Stimulated activated CD4-positive, alpha-beta T cell treated with anti-CD3 and anti-CD28 coated beads, Interleukin-1b, Interleukin-23, amount 100 ng/mL, for 1 hour (primary cell): ENCODE measurements around the gene CERK.
A peak's percentile ranks its signal among the peaks of the same experiment; 100 is the strongest.

Experiments
- DNase-seq, 2 donors: peaks; one replicate each; pipeline ENCODE4 v3.0.0-alpha.2; 2020; ENCODE audit warnings: low read depth in 2 of 2

Gene CERK

GRCh38 chr22:46678003-46678657, 59.9 kb downstream of the CERK start:
- DNase-seq: no peak

GRCh38 chr22:46677323-46678002, 60.6 kb downstream of the CERK start:
- no peak for DNase-seq

- DNase-seq: no peak
These were observed 61.2 kb downstream of the CERK start for GRCh38 chr22:46676881-46677280.

DNA sequence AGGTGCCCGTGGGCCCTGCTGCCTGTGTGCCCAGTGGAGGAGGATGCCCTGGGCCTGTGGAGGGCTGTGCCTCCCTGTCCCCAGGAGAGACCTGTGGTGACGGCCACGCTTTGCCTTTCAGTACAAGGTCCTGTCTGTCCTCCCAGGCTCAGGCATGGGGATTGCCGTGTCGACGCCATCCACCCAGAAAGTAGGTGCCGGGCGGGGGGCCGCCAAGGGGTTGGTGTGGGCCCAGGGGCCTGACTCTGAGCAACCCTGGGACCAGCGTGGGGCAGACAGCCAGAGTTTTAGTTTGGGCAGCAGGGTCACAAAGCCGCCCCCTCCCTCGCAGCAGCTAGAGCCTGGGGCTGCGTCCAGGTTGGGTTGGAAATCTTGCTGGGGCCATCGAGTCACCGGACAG, 61.6 kb downstream of the CERK start:
- DNase-seq: no peak

DNA sequence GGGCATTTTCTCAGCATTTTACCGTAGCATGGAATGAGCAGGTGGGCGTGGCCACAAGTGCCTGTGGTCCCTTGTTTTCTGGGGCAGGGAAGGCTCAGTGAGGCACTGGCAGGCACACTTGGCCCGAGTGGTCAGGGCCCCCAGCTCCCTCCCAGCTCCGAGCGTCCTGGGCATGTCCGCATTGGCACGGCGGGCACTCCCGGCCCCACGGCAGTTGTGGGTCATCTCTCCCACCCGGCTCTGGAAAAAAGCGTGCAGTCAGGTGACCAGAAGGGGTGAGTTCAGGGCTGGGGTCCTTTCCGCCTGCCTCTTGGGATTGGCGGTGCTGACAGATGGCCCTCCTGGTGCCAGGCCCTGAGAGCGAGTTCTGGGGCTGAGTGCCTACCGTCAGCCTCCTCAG, 62.1 kb downstream of the CERK start:
- no peak for DNase-seq

GRCh38 chr22:46675479-46675878, 62.6 kb downstream of the CERK start:
- DNase-seq: no peak

- DNase-seq: no peak
These were observed 63.1 kb downstream of the CERK start for GRCh38 chr22:46674906-46675305.

- peak; percentile 72 to 88 for DNase-seq
These were observed 63.7 kb downstream of the CERK start for GRCh38 chr22:46674367-46674781.

- no peak for DNase-seq
These were observed 64.3 kb downstream of the CERK start for GRCh38 chr22:46673662-46674236.

- DNase-seq: no peak
These were observed 64.8 kb downstream of the CERK start for GRCh38 chr22:46673205-46673604.

DNA sequence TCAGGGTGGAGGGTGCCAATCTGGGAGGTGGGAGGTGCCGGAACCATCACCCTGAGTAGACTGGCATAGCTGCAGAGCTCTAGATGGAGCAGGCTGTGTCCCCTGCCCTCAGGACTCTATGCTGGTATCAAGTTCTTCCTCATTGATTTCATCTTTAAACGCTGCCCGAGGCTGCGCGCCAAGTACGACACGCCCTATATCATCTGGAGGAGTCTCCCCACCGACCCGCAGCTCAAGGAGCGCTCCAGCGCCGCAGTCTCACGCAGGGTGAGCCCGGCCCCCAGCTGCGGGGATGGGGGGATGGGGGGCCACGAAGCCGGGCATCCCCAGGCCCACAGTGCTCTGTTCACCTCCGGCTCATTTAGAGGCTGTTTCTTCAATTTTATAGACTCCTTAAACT, 65.3 kb downstream of the CERK start:
- no peak for DNase-seq

GRCh38 chr22:46671824-46672432, 66.1 kb downstream of the CERK start:
- no peak for DNase-seq

DNA sequence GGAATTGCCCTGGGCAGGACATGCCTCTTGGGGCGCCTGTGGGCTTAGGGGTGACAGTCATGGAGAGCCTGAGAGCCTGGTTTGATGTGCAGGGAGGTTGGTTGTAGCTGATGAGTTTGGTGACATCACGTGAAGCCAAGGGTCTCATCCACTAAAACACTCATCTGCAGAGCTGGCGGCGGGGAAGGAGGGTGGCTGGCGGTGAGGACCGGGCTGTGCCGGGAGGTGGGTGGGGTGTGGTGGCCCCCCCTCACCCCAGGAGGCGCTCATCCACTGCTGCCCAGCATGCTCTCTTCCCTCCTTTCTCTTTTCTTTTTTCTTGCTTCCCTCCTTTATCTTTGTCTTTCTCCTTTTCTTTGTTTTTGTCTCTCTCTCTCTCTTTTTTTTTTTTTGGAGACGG, 68.9 kb downstream of the CERK start:
- DNase-seq: no peak

DNA sequence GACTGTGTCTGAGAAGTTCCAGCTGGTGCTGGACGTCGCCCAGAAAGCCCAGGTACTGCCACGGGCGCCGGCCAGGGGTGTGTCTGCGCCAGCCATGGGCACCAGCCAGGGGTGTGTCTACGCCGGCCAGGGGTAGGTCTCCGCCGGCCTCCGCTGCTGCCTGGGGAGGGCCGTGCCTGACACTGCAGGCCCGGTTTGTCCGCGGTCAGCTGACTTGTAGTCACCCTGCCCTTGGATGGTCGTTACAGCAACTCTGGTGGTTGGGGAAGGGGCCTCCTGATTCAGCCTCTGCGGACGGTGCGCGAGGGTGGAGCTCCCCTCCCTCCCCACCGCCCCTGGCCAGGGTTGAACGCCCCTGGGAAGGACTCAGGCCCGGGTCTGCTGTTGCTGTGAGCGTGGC, 69.9 kb downstream of the CERK start:
- DNase-seq: no peak

DNA sequence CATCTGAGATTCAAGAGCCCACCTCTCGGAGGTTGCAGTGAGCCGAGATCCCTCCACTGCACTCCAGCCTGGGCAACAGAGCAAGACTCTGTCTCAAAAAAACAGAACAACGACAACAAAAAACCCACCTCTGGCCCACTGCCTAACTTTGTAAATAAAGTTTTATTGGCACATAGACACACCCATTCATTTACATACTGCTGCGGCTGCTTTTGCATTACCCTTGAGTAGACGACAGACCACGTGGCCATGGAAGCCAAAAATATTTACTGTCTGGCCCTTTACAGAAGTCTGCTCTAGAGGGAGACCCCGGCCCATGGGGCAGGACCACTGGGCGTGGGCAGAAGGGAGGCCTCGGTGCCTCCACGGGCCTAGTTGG, 70.8 kb downstream of the CERK start:
- DNase-seq: no peak

DNA sequence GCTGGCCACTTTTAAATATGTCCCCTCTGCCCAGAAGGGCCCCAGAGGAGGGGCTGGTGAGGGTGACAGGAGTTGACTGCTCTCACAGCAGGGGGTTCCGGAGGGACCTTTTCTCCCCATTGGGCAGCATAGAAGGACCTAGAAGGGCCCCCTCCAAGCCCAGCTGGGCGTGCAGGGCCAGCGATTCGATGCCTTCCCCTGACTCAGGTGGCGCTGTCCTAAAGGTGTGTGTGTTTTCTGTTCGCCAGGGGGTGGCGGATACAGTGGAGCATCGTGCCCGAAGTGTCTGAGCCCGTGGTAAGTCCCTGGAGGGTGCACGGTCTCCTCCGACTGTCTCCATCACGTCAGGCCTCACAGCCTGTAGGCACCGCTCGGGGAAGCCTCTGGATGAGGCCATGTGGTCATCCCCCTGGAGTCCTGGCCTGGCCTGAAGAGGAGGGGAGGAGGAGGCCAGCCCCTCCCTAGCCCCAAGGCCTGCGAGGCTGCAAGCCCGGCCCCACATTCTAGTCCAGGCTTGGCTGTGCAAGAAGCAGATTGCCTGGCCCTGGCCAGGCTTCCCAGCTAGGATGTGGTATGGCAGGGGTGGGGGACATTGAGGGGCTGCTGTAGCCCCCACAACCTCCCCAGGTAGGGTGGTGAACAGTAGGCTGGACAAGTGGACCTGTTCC, 71.3 kb downstream of the CERK start:
- no peak for DNase-seq

- DNase-seq: no peak
These were observed 72.2 kb downstream of the CERK start for GRCh38 chr22:46665751-46666280.

GRCh38 chr22:46665151-46665695, 72.8 kb downstream of the CERK start:
- no peak for DNase-seq

GRCh38 chr22:46664301-46664855, 73.7 kb downstream of the CERK start:
- no peak for DNase-seq

GRCh38 chr22:46663436-46664100, 74.5 kb downstream of the CERK start:
- DNase-seq: no peak

- DNase-seq: no peak
These were observed 75.1 kb downstream of the CERK start for GRCh38 chr22:46663001-46663400.
